BE2C (cell line): Measurements from ENCODE around the gene CPNE4.

Experiments used
- DNase-seq: peaks from one replicate; pipeline ENCODE4 v3.0.0-alpha.2; 2020
- H3K27me3 ChIP-seq: fragments of 250-450 bp; sonication (Bioruptor Pico); 2 replicates; pipeline ENCODE4 v1.5.1; 2020; ENCODE audit warnings: mild to moderate bottlenecking
- H3K36me3 ChIP-seq: fragments of 250-450 bp; sonication (Bioruptor Pico); 2 replicates; pipeline ENCODE4 v1.5.1; 2020; ENCODE audit warnings: mild to moderate bottlenecking
- H3K4me1 ChIP-seq: fragments of 250-450 bp; sonication (Bioruptor Pico); 2 replicates; pipeline ENCODE4 v1.5.1; 2020
- H3K4me3 ChIP-seq: 2 replicates; pipeline ENCODE4 v1.5.1; 2011; ENCODE audit warnings: low read depth, low read length
- H3K9me3 ChIP-seq: fragments of 250-450 bp; sonication (Bioruptor Pico); 2 replicates; pipeline ENCODE4 v1.5.1; 2020
- CTCF ChIP-seq: IDR thresholded peaks from 2 replicates; pipeline ENCODE4 v1.5.1; 2012; ENCODE audit warnings: mild to moderate bottlenecking, low read depth, low read length

CPNE4 gene

GRCh38 chr3:131702146-131702545 lies 332.7 kb downstream of the CPNE4 start:
- H3K36me3 ChIP-seq, result no peaks in the 10 kb centered on the region
- no peaks in the 10 kb centered on the region; the same call in 1 of the 2 replicates for H3K4me1 ChIP-seq
- no peak overlapping the region for H3K4me3 ChIP-seq
- DNase-seq, result no peak
- H3K9me3 ChIP-seq, result no peaks in the 10 kb centered on the region
- TF ChIP-seq CTCF, result no peak
- no peaks in the 10 kb centered on the region for H3K27me3 ChIP-seq

GRCh38 chr3:131701153-131701770 lies 333.6 kb downstream of the CPNE4 start:
- no peak for TF ChIP-seq CTCF
- DNase-seq, result no peak
- Histone ChIP-seq H3K9me3 (no peaks in the 10 kb centered on the region), H3K27me3 (no peaks in the 10 kb centered on the region), H3K4me1 (no peaks in the 10 kb centered on the region; the same call in 1 of the 2 replicates), H3K4me3 (no peak overlapping the region), H3K36me3 (no peaks in the 10 kb centered on the region)

GRCh38 chr3:131699001-131699400 lies 335.8 kb downstream of the CPNE4 start:
- no peak for TF ChIP-seq CTCF
- no peak overlapping the region for H3K4me3 ChIP-seq
- H3K36me3 ChIP-seq, result no peaks in the 10 kb centered on the region
- no peaks in the 10 kb centered on the region; the same call in 1 of the 2 replicates for H3K4me1 ChIP-seq
- no peaks in the 10 kb centered on the region for H3K27me3 ChIP-seq
- H3K9me3 ChIP-seq, result no peaks in the 10 kb centered on the region
- no peak for DNase-seq

GRCh38 chr3:131694376-131694775 lies 340.4 kb downstream of the CPNE4 start:
- no peak for DNase-seq
- Histone ChIP-seq H3K4me1 (no peaks in the 10 kb centered on the region), H3K4me3 (no peak overlapping the region), H3K9me3 (no peaks in the 10 kb centered on the region), H3K36me3 (no peaks in the 10 kb centered on the region), H3K27me3 (no peaks in the 10 kb centered on the region)
- no peak for TF ChIP-seq CTCF

- no peak overlapping the region for H3K4me3 ChIP-seq
- no peaks in the 10 kb centered on the region for H3K36me3 ChIP-seq
- no peak for TF ChIP-seq CTCF
- H3K9me3 ChIP-seq, result no peaks in the 10 kb centered on the region
- no peaks in the 10 kb centered on the region for H3K4me1 ChIP-seq
- H3K27me3 ChIP-seq, result no peaks in the 10 kb centered on the region
- no peak for DNase-seq
Measured at GRCh38 chr3:131692356-131692755, 342.5 kb downstream of the CPNE4 start.

GRCh38 chr3:131690800-131691199 lies 344.0 kb downstream of the CPNE4 start:
- Histone ChIP-seq H3K36me3 (no peaks in the 10 kb centered on the region), H3K9me3 (no peaks in the 10 kb centered on the region), H3K27me3 (no peaks in the 10 kb centered on the region), H3K4me1 (no peaks in the 10 kb centered on the region), H3K4me3 (no peak overlapping the region)
- TF ChIP-seq CTCF, result no peak
- DNase-seq, result no peak
